Spleen (tissue), 11 donors: ENCODE measurements around the gene ATXN10. TPM values are rescaled to one million over a fixed set of nuclear protein-coding genes. Genes with fewer than 3 reads are reported as not detected.

Experiments used
- DNase-seq: peaks from one replicate; pipeline ENCODE4 v3.0.0-alpha.2; 2020
- H3K27ac ChIP-seq, 8 donors: fragments of 200-600 bp; sonication (generic) in 7 of 8; 1 replicate in 4 of 8; 2 replicates in 4 of 8; pipeline versions ENCODE4 v1.5.0 to v1.8.0; 2016 to 2021; ENCODE audit warnings: inconsistent platforms in 4 of 8, mild to moderate bottlenecking in 4 of 8, moderate library complexity in 1 of 8
- H3K27me3 ChIP-seq, 7 donors: fragments of 200-600 bp; sonication (generic) in 6 of 7; replicated peaks in 1 of 7; 1 replicate in 4 of 7; 2 replicates in 3 of 7; pipeline versions ENCODE4 v1.5.0 to v1.8.0; 2016 to 2021; ENCODE audit warnings: inconsistent platforms in 3 of 7, mild to moderate bottlenecking in 1 of 7
- H3K36me3 ChIP-seq, 6 donors: fragments of 200-600 bp; sonication (generic) in 5 of 6; 1 replicate in 4 of 6; 2 replicates in 2 of 6; pipeline versions ENCODE4 v1.5.0 to v1.8.0; 2016 to 2021; ENCODE audit warnings: inconsistent platforms in 2 of 6
- H3K4me1 ChIP-seq, 6 donors: fragments of 200-600 bp; sonication (generic) in 5 of 6; 1 replicate in 3 of 6; 2 replicates in 3 of 6; pipeline versions ENCODE4 v1.5.0 to v1.8.0; 2016 to 2021; ENCODE audit warnings: inconsistent platforms in 3 of 6
- H3K4me3 ChIP-seq, 8 donors: fragments of 200-600 bp; sonication (generic) in 7 of 8; 1 replicate in 4 of 8; 2 replicates in 4 of 8; pipeline versions ENCODE4 v1.5.0 to v1.8.0; 2016 to 2021; ENCODE audit warnings: inconsistent platforms in 4 of 8, mild to moderate bottlenecking in 4 of 8, moderate library complexity in 2 of 8
- H3K9me3 ChIP-seq, 8 donors: fragments of 200-600 bp; sonication (generic) in 7 of 8; 1 replicate in 4 of 8; 2 replicates in 4 of 8; pipeline versions ENCODE4 v1.5.0 to v1.8.0; 2016 to 2021; ENCODE audit warnings: inconsistent platforms in 4 of 8
- CTCF ChIP-seq, 11 experiments: fragments of 200-600 bp in 7 of 11; fragments of 450-650 bp in 4 of 11; sonication (generic) in 4 of 11; IDR thresholded peaks in 8 of 11; conservative IDR thresholded peaks in 3 of 11; 1 replicate in 7 of 11; 2 replicates in 4 of 11; pipeline versions ENCODE4 v1.4.0 to v1.8.0; 2016 to 2021; ENCODE audit warnings: antibody characterized with exemption in 11 of 11, inconsistent platforms in 4 of 11, mild to moderate bottlenecking in 1 of 11
- POLR2A ChIP-seq, 3 donors: fragments of 450-650 bp; IDR thresholded peaks; one replicate each; pipeline ENCODE4 v1.5.1; 2017; ENCODE audit warnings: antibody characterized with exemption in 3 of 3, mild to moderate bottlenecking in 1 of 3
- POLR2AphosphoS5 ChIP-seq, 3 donors: sonication (generic); formaldehyde crosslinking; IDR thresholded peaks; one replicate each; pipeline ENCODE4 v1.5.1; 2017; ENCODE audit warnings: antibody characterized with exemption in 3 of 3
- WGBS, 5 donors: extraction: QIAGEN DNeasy Blood & Tissue Kit in 3 of 5; methylation state at CpG; one replicate each; pipeline versions ENCODE4 v1.1.5 to v1.1.7; 2013 to 2018; 5-methylcytosine and 5-hydroxymethylcytosine counted together
- intact Hi-C: fragments of 100-400 bp; cut with DNase I; formaldehyde crosslinking; loops from one replicate; pipeline ENCODE4 v1.15.0; 2023; ENCODE audit warnings: low total_unique reads
- polyA plus RNA-seq, 3 donors: library from polyadenylated mRNA; stranded (reverse); fragments of 200-250 nt; gene quantifications; one replicate each; pipeline ENCODE4 v1.2.1, GENCODE V29; 2013
- total RNA-seq, 7 donors: library from RNA; depleted of rRNA in 3 of 7; stranded (reverse); fragments of >200 nt in 3 of 7; fragmentation: NEBNext Ultra II Directional in 4 of 7; extraction: Animal tissue kit (Norgen Biotek cat#: 25700) in 4 of 7; gene quantifications; one replicate each; pipeline versions ENCODE4 v1.1.0 to v1.2.1, GENCODE V29; 2016 to 2021
- donor health status: healthy with polysubstance abuse.
- donor health status: DM: no; HTN: no; CAD: no; lungs with moderate emphysema.
- donor health status: DM: no; HTN: no; CAD: no.
- donor health status: Bipolar disorder and iron deficiency.
- donor health status: healthy.
- donor health status: DM: no; HTN: no; CAD: no.
- donor health status: DM: yes; HTN: yes; CAD: no.

ATXN10 gene
- total and polyA plus RNA-seq, 10 donors: 46.1 to 119 (median 84.6) TPM

- no peaks in the 10 kb centered on the region for H3K27me3 ChIP-seq
- TF ChIP-seq CTCF (IDR thresholded peaks at IDR 0.05 in 8 of 11, conservative IDR thresholded peaks at IDR 0.05 in 3 of 11) (no peak), POLR2AphosphoS5 (IDR thresholded peaks at IDR 0.05) (no peak), POLR2A (IDR thresholded peaks at IDR 0.05) (no peak)
- WGBS, 5 donors: 93 to 99% (median 97%) methylated on average over 3 of the region's 3 CpGs
- peak overlapping the region in 1 of 8 donors; percentile 1 for H3K27ac ChIP-seq
- intact Hi-C loops: no loop called here
- no peaks in the 10 kb centered on the region for H3K9me3 ChIP-seq
- no peak for DNase-seq
- no peak overlapping the region for H3K4me3 ChIP-seq
- no peaks in the 10 kb centered on the region for H3K4me1 ChIP-seq
- H3K36me3 ChIP-seq: peaks cover 0 to 86% (median 31%) of the 10 kb centered on the region in 6 donors
Measured at GRCh38 chr22:45702981-45703380, 31.3 kb downstream of the ATXN10 start.

GRCh38 chr22:45703758-45704157 is 32.1 kb downstream of the ATXN10 start:
- H3K27ac ChIP-seq: no peak overlapping the region
- H3K4me1 ChIP-seq: peaks cover 0 to 2% (median 0%) of the 10 kb centered on the region in 6 donors
- intact Hi-C loops: no loop called here
- no peaks in the 10 kb centered on the region for H3K9me3 ChIP-seq
- no peak for TF ChIP-seq CTCF (IDR thresholded peaks at IDR 0.05 in 8 of 11, conservative IDR thresholded peaks at IDR 0.05 in 3 of 11)
- no peak for TF ChIP-seq POLR2A (IDR thresholded peaks at IDR 0.05)
- TF ChIP-seq POLR2AphosphoS5 (IDR thresholded peaks at IDR 0.05): no peak
- peaks cover 0 to 92% (median 31%) of the 10 kb centered on the region in 6 donors for H3K36me3 ChIP-seq
- 88 to 100% (median 94%) methylated on average over 2 of the region's 2 CpGs for WGBS, 5 donors
- no peak overlapping the region for H3K4me3 ChIP-seq
- DNase-seq: no peak
- no peaks in the 10 kb centered on the region for H3K27me3 ChIP-seq

- TF ChIP-seq POLR2AphosphoS5 (IDR thresholded peaks at IDR 0.05) (no peak), CTCF (IDR thresholded peaks at IDR 0.05 in 8 of 11, conservative IDR thresholded peaks at IDR 0.05 in 3 of 11) (no peak), POLR2A (IDR thresholded peaks at IDR 0.05) (no peak)
- intact Hi-C loops: no loop called here
- H3K4me3 ChIP-seq: no peak overlapping the region
- peaks cover 0 to 11% (median 8%) of the 10 kb centered on the region in 6 donors for H3K4me1 ChIP-seq
- 97 to 100% (median 98%) methylated on average over 2 of the region's 2 CpGs for WGBS, 5 donors
- no peaks in the 10 kb centered on the region for H3K27me3 ChIP-seq
- no peak for DNase-seq
- no peaks in the 10 kb centered on the region for H3K9me3 ChIP-seq
- no peak overlapping the region for H3K27ac ChIP-seq
- H3K36me3 ChIP-seq: peaks cover 0 to 95% (median 31%) of the 10 kb centered on the region in 6 donors
Measured at GRCh38 chr22:45704648-45705047, 33.0 kb downstream of the ATXN10 start.

GRCh38 chr22:45707605-45708004 is 36.0 kb downstream of the ATXN10 start:
- no peaks in the 10 kb centered on the region for H3K9me3 ChIP-seq

More at GRCh38 chr22:45707605-45708004, 36.0 kb downstream of the ATXN10 start:
- TF ChIP-seq POLR2AphosphoS5 (IDR thresholded peaks at IDR 0.05) (no peak), CTCF (IDR thresholded peaks at IDR 0.05 in 8 of 11, conservative IDR thresholded peaks at IDR 0.05 in 3 of 11) (no peak), POLR2A (IDR thresholded peaks at IDR 0.05) (no peak)
- WGBS, 5 donors: 94 to 100% (median 96%) methylated on average over 2 of the region's 2 CpGs
- Histone ChIP-seq H3K36me3 (peaks cover 0 to 86% (median 15%) of the 10 kb centered on the region in 6 donors), H3K4me1 (peaks cover 0 to 14% (median 11%) of the 10 kb centered on the region in 6 donors), H3K27me3 (no peaks in the 10 kb centered on the region), H3K27ac (no peak overlapping the region), H3K4me3 (no peak overlapping the region)
- no peak for DNase-seq
- intact Hi-C loops: no loop called here
